ENCODE results near the gene STX1A.

The STX1A gene

GRCh38 chr7:73707045-73707631, 12.3 kb downstream of the STX1A start:
- no peak for DNase-seq (ENCODE audit: low read depth)

DNA sequence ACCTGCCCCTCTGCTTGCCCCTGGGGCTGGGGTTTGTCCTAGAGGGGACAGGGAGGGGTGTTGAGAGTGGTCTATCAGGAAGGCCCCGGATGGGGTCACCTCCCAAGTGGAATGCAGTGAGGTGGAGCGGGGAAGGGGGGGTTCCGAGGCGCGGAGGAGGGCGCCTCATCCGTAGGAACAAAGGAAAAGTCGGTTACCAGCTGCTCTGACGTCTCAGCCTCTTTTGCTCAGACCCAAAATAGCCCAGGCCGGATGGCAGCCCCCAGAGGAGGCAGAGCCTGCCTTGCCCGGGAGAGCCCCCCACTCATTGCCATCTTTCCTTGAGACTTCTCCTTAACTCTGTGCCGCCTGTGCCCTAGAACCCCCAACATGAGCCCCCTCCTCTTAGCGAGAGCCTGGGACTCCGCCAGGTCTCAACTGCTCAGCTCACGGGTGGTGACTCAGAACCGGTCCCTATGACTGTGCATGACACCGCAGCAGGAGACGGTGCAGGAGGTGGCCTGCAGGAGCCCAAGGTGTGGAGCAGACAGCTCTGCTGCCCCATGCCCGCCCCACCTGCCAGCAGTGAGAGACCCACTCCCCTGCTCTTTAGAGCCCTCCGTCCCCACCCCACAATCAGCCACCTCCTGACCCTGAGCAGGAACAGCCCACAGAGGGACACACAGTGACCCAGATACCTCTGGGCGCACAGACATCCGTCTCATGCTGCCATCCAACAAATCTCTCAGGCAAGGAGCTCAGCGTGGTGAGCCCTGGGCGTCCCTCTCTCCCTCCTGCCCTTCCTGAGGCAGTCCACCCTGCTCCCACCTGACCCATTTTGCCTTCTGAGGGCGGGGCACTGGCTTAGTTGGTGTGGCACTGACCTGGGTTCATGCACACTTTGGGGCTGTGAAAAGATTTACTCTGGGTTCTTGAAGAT, 13.1 kb downstream of the STX1A start:
- no peak for DNase-seq (ENCODE audit: low read depth)

- no peak for DNase-seq (ENCODE audit: low read depth)
These were observed 13.9 kb downstream of the STX1A start for GRCh38 chr7:73705551-73705920.

DNA sequence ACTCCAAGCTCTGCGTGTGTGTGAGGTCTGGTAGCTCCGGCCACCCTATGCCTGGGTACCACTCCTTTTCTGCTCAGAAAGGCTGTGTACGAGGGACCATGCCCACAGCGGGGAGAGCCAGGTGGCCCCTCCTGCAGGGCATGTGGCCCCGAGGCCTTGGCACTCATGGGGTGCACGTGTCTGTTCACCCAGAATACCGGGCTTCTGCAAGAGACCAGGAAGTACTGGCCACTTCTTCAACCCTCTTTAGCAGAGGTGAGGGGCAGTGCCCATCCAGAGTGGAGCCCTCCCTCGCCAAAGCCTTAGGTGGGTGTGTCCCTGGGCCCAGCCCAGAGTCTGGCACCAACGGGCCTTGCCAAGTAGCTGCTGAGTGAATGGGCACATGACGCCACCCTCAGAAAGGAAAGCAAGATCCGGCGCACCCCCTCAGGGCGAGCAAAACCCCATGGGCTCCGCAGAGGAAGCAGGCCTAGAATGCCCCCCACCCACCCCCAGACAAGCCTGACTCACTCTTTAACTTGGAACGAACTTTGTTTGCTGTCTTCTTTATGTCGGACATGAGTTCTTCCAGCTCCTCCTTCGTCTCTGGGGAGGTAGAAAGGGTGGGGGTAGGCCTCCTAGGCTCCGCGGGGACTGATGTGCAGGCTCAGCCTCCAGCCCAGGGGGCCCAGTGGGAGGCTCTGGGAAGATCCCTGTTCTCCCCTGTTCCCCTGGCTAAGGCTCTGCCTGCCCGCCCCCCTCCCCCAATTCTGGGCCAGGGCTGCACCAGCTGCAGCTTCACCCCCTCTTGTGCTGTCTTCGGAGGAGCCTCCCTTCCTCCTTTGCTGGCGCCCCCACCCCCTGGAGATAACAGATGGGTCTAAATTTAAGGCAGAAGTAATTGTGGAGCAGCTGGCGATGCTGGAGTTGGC, 14.6 kb downstream of the STX1A start:
- no peak for DNase-seq (ENCODE audit: low read depth)

GRCh38 chr7:73703757-73704639, 15.5 kb downstream of the STX1A start:
- DNase-seq (ENCODE audit: low read depth): no peak

GRCh38 chr7:73703225-73703624, 16.2 kb downstream of the STX1A start:
- DNase-seq (ENCODE audit: low read depth): no peak

GRCh38 chr7:73702665-73703064, 16.8 kb downstream of the STX1A start:
- DNase-seq (ENCODE audit: low read depth): no peak

DNA sequence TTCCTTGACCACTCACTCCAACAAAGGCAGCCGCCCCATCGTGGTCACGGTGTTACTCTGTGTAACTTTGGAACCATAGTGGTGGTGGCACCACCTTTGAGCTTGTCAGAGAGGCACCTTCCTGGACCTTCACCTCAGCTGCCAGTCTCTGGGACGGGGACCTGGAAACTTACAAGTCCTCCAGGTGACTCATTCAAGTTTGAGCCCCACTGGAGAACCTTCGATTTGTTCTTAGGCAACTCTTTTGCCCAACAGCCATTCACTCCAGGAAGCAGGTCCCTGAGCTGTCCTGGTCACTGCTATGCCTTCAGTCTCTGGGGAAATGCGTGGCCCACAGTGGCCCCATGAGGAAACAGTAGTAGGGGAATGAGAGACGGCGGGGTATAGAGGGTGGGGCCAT, 17.2 kb downstream of the STX1A start:
- DNase-seq (ENCODE audit: low read depth): no peak

GRCh38 chr7:73701357-73701995, 18.0 kb downstream of the STX1A start:
- DNase-seq (ENCODE audit: low read depth): no peak

- no peak for DNase-seq (ENCODE audit: low read depth)
These were observed 18.8 kb downstream of the STX1A start for GRCh38 chr7:73700581-73701134.

GRCh38 chr7:73700069-73700423, 19.4 kb downstream of the STX1A start:
- DNase-seq (ENCODE audit: low read depth): no peak

GRCh38 chr7:73699370-73700068, 19.9 kb downstream of the STX1A start:
- no peak for DNase-seq (ENCODE audit: low read depth)

DNA sequence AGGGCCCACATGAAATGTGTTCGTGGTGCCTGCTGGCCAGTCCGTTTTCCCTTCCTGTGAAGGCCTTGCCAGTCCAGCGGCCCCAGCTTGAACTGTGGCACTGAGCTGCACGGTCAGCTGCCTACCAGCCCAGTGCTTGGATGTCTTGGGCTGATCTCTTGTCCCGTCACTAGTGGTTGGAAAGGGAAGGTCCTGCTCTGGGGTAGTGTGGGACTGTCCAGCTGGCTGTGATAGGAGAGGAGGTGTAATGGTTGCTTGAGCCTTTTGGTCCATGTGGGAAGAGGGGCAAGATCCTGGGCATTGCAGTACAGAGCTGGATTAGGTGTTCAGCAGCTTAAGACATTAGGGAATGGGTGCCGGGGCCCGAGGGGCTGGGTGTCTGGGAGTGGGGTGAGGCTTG, 21.1 kb downstream of the STX1A start:
- no peak for DNase-seq (ENCODE audit: low read depth)

- DNase-seq (ENCODE audit: low read depth): no peak
These were observed 23.1 kb downstream of the STX1A start for GRCh38 chr7:73696372-73696771.

DNA sequence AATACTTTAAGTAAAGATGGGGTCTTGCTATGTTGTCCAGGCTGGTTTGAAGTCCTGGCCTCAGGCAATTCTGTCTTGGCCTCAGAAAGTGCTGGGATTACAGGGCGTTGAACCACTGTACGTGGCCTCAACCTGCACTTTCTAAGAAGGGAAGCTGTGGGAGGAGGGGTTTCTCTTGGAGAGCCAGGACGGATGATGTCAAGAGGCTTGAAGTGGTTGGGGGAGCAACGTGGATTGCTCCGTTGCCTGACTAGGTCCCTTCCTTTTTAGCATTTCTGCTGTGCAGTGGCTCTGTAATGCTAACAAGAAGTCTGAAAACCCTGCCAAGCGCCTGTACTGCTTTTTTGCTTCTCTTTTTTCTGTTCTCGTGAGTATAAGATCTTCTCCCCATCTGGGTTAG, 28.8 kb downstream of the STX1A start:
- DNase-seq (ENCODE audit: low read depth): no peak

DNA sequence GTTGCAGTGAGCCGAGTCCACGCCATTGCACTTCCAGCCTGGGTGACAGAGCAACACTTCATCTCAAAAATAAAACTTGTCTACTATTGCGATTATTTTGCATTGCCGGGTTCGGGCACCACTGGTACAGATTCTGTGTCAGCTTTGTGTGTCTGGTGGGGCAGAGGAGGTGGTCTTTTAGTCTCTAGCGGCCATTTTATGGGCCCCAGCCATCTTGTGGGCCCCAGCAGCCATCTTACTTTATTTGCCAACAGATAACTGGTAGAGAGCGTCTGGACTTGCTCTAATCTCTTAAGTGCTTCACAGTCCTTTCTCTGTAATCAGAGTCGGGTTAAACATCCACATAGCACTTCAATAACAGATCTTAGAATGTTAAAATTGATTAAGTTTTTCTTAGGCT, 31.2 kb downstream of the STX1A start:
- DNase-seq (ENCODE audit: low read depth): no peak

- no peak for DNase-seq (ENCODE audit: low read depth)
These were observed 34.2 kb downstream of the STX1A start for GRCh38 chr7:73685311-73685710.

GRCh38 chr7:73683788-73684693, 35.4 kb downstream of the STX1A start:
- no peak for DNase-seq (ENCODE audit: low read depth)

All from T-helper 22 cell (primary cell).